Suprapubic skin (tissue), 4 donors: ENCODE results near the gene FOXRED1. TPM values are rescaled to one million over a fixed set of nuclear protein-coding genes. Genes with fewer than 3 reads are reported as not detected.

Experiments
- DNase-seq, 2 donors: peaks; one replicate each; pipeline ENCODE4 v3.0.0-alpha.2; 2019; ENCODE audit warnings: low spot score in 2 of 2
- H3K27ac ChIP-seq: fragments of 200-600 bp; sonication (generic); one replicate; pipeline ENCODE4 v1.5.1; 2019
- H3K27me3 ChIP-seq: fragments of 200-600 bp; sonication (generic); one replicate; pipeline ENCODE4 v1.5.1; 2019
- H3K36me3 ChIP-seq: fragments of 200-600 bp; sonication (generic); one replicate; pipeline ENCODE4 v1.5.1; 2019
- H3K4me1 ChIP-seq: fragments of 200-600 bp; sonication (generic); one replicate; pipeline ENCODE4 v1.5.1; 2019
- H3K4me3 ChIP-seq: fragments of 200-600 bp; sonication (generic); one replicate; pipeline ENCODE4 v1.5.1; 2019; ENCODE audit warnings: mild to moderate bottlenecking
- H3K9me3 ChIP-seq: fragments of 200-600 bp; sonication (generic); one replicate; pipeline ENCODE4 v1.5.1; 2019
- CTCF ChIP-seq, 2 donors: fragments of 200-600 bp in 1 of 2; fragments of 450-650 bp in 1 of 2; sonication (generic) in 1 of 2; IDR thresholded peaks; one replicate each; pipeline ENCODE4 v1.5.1; 2016 to 2019; ENCODE audit warnings: antibody characterized with exemption in 2 of 2, mild to moderate bottlenecking in 1 of 2, moderate library complexity in 1 of 2
- EP300 ChIP-seq: sonication (generic); formaldehyde crosslinking; IDR thresholded peaks from one replicate; pipeline ENCODE4 v1.6.1; 2017; ENCODE audit warnings: antibody characterized with exemption
- POLR2A ChIP-seq, 2 donors: fragments of 450-650 bp; IDR thresholded peaks; one replicate each; pipeline ENCODE4 v1.6.1; 2017; ENCODE audit warnings: antibody characterized with exemption in 2 of 2, mild to moderate bottlenecking in 2 of 2, moderate library complexity in 2 of 2
- POLR2AphosphoS5 ChIP-seq, 3 donors: sonication (generic); formaldehyde crosslinking; IDR thresholded peaks; one replicate each; pipeline ENCODE4 v1.6.1; 2017; ENCODE audit warnings: antibody characterized with exemption in 3 of 3
- WGBS: methylation state at CpG from one replicate; pipeline ENCODE4 v1.1.5; 2018; 5-methylcytosine and 5-hydroxymethylcytosine counted together
- total RNA-seq, 4 donors: library from RNA; depleted of rRNA; stranded (reverse); fragments of >200 nt; gene quantifications; one replicate each; pipeline ENCODE4 v1.1.0, GENCODE V29; 2016

FOXRED1 gene
- total RNA-seq, 4 donors from 2014 or later: 7.7 to 22.9 (median 18.9) TPM

DNA sequence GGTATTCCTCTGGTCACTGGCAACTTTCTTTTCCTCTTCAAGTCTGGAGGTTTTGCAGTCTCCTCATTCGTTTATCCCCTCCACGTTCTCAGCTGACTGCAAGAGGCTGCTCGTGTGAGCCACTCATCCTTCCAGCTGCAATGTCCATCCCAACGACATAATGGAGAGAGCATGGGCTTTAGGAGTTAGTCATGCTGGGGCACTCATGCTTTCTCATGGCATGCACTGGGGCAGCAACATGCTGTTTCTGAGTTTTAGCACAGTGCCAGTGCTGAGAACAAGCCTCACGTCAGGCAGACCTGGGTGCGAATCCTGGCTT is 42.0 kb downstream of the FOXRED1 start:
- Histone ChIP-seq H3K9me3 (no peaks in the 10 kb centered on the region), H3K27me3 (no peaks in the 10 kb centered on the region), H3K4me3 (no peak overlapping the region), H3K4me1 (peaks cover 19% of the 10 kb centered on the region), H3K27ac (no peak overlapping the region), H3K36me3 (peaks cover 11% of the 10 kb centered on the region)
- 59% methylated on average over 5 of the region's 6 CpGs for WGBS
- no peak for DNase-seq
- TF ChIP-seq EP300 (no peak), CTCF (IDR thresholded peaks at IDR 0.05) (no peak), POLR2AphosphoS5 (IDR thresholded peaks at IDR 0.05) (no peak), POLR2A (IDR thresholded peaks at IDR 0.05) (no peak)

GRCh38 chr11:126311401-126312291 is 42.7 kb downstream of the FOXRED1 start:
- H3K27ac ChIP-seq: no peak overlapping the region
- 89% methylated on average over 14 of the region's 14 CpGs for WGBS
- H3K27me3 ChIP-seq: no peaks in the 10 kb centered on the region
- peaks cover 11% of the 10 kb centered on the region for H3K36me3 ChIP-seq
- peaks cover 19% of the 10 kb centered on the region for H3K4me1 ChIP-seq
- H3K4me3 ChIP-seq: no peak overlapping the region
- DNase-seq: no peak
- no peaks in the 10 kb centered on the region for H3K9me3 ChIP-seq
- TF ChIP-seq CTCF (IDR thresholded peaks at IDR 0.05) (no peak), POLR2AphosphoS5 (IDR thresholded peaks at IDR 0.05) (no peak), POLR2A (IDR thresholded peaks at IDR 0.05) (no peak), EP300 (no peak)

- H3K4me3 ChIP-seq: no peak overlapping the region
- no peaks in the 10 kb centered on the region for H3K9me3 ChIP-seq
- 51% methylated on average over 8 of the region's 8 CpGs for WGBS
- no peak overlapping the region for H3K27ac ChIP-seq
- H3K36me3 ChIP-seq: peaks cover 11% of the 10 kb centered on the region
- no peaks in the 10 kb centered on the region for H3K27me3 ChIP-seq
- TF ChIP-seq POLR2A (IDR thresholded peaks at IDR 0.05) (no peak), POLR2AphosphoS5 (IDR thresholded peaks at IDR 0.05) (no peak), EP300 (no peak), CTCF (IDR thresholded peaks at IDR 0.05) (no peak)
- peaks cover 29% of the 10 kb centered on the region for H3K4me1 ChIP-seq
- DNase-seq: no peak
Measured at GRCh38 chr11:126312961-126313360, 44.0 kb downstream of the FOXRED1 start.

- 94% methylated on average over 5 of the region's 5 CpGs for WGBS
- DNase-seq: no peak
- H3K27ac ChIP-seq: no peak overlapping the region
- peaks cover 38% of the 10 kb centered on the region for H3K4me1 ChIP-seq
- peaks cover 7% of the 10 kb centered on the region for H3K36me3 ChIP-seq
- TF ChIP-seq CTCF (IDR thresholded peaks at IDR 0.05): no peak
- TF ChIP-seq EP300: no peak
- no peak for TF ChIP-seq POLR2AphosphoS5 (IDR thresholded peaks at IDR 0.05)
- TF ChIP-seq POLR2A (IDR thresholded peaks at IDR 0.05): no peak
- H3K27me3 ChIP-seq: no peaks in the 10 kb centered on the region
- no peaks in the 10 kb centered on the region for H3K9me3 ChIP-seq
- H3K4me3 ChIP-seq: no peak overlapping the region
Measured at GRCh38 chr11:126313826-126314225, 44.9 kb downstream of the FOXRED1 start.

DNA sequence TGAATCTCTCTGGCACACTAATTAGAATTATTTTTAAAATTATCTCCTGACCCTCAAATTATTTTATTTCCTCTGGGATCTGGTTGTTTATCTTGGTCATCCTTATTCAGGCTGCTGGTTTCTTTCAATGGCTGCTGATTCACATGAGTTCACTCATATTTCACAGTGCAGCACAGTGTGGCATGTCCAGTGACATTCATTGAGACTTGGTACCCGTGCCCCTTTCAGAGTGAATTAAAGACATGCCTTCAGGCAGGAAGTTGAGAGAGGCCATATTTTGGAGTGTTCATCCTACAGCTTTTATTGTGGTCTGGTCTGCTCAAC is 48.4 kb downstream of the FOXRED1 start:
- Histone ChIP-seq H3K4me3 (no peak overlapping the region), H3K4me1 (peaks cover 38% of the 10 kb centered on the region), H3K9me3 (no peaks in the 10 kb centered on the region), H3K36me3 (no peaks in the 10 kb centered on the region), H3K27me3 (no peaks in the 10 kb centered on the region), H3K27ac (peak overlapping the region; percentile 91)
- WGBS: 29% methylated on average over 1 of the region's 1 CpG
- TF ChIP-seq POLR2AphosphoS5 (IDR thresholded peaks at IDR 0.05): no peak
- TF ChIP-seq CTCF (IDR thresholded peaks at IDR 0.05): no peak
- no peak for TF ChIP-seq EP300
- no peak for TF ChIP-seq POLR2A (IDR thresholded peaks at IDR 0.05)
- no peak for DNase-seq
